Endodermal cell (in vitro differentiated cells): ENCODE results near the gene PCGF3. TPM values are rescaled to one million over a fixed set of nuclear protein-coding genes. Genes with fewer than 3 reads are reported as not detected.
"Not testable (repeated sequence)": the region's sequence is repeated elsewhere in the genome, so short reads cannot be mapped to it uniquely, and the experiment has no call there.

Experiments used
- DNase-seq: peaks from one replicate; pipeline ENCODE4 v3.0.0-alpha.2; 2017
- H3K27ac ChIP-seq: 2 replicates; pipeline ENCODE4 v1.5.1; 2013; ENCODE audit warnings: mild to moderate bottlenecking, low read depth, low read length, moderate library complexity
- H3K27me3 ChIP-seq: 2 replicates; pipeline ENCODE4 v1.6.1; 2013; ENCODE audit warnings: mild to moderate bottlenecking, low read length, moderate library complexity; ENCODE audit not compliant: insufficient read depth, control insufficient read depth, poor library complexity, severe bottlenecking
- H3K36me3 ChIP-seq: 2 replicates; pipeline ENCODE4 v1.7.0; 2013; ENCODE audit warnings: mild to moderate bottlenecking, low read length, moderate library complexity; ENCODE audit not compliant: control insufficient read depth, insufficient read depth
- H3K4me1 ChIP-seq: one replicate; pipeline ENCODE4 v1.7.0; 2013; ENCODE audit warnings: low read length; ENCODE audit not compliant: control insufficient read depth, insufficient read depth
- H3K4me3 ChIP-seq: 2 replicates; pipeline ENCODE4 v1.5.1; 2013; ENCODE audit warnings: mild to moderate bottlenecking, low read length, moderate library complexity
- H3K9ac ChIP-seq: 2 replicates; pipeline ENCODE4 v1.6.1; 2013; ENCODE audit warnings: mild to moderate bottlenecking, low read length, moderate library complexity; ENCODE audit not compliant: poor library complexity, severe bottlenecking; ENCODE audit errors: extremely low read depth
- H3K9me3 ChIP-seq: 2 replicates; pipeline ENCODE4 v1.6.1; 2013; ENCODE audit warnings: mild to moderate bottlenecking, low read length, moderate library complexity; ENCODE audit not compliant: control insufficient read depth
- H3K27ac Mint-ChIP-seq: 2 replicates; pipeline ENCODE4 v1.8.0; 2020; ENCODE audit warnings: mixed read lengths
- H3K27me3 Mint-ChIP-seq: 2 replicates; pipeline ENCODE4 v1.8.0; 2021; ENCODE audit warnings: mild to moderate bottlenecking, mixed read lengths; ENCODE audit not compliant: insufficient read depth
- H3K36me3 Mint-ChIP-seq: 2 replicates; pipeline ENCODE4 v1.8.0; 2020; ENCODE audit warnings: low read depth, mixed read lengths
- H3K4me1 Mint-ChIP-seq: 2 replicates; pipeline ENCODE4 v1.8.0; 2020; ENCODE audit warnings: mixed read lengths
- H3K4me3 Mint-ChIP-seq: 2 replicates; pipeline ENCODE4 v1.8.0; 2020; ENCODE audit warnings: mild to moderate bottlenecking, moderate library complexity, mixed read lengths
- H3K9me3 Mint-ChIP-seq: 2 replicates; pipeline ENCODE4 v1.8.0; 2020; ENCODE audit warnings: mild to moderate bottlenecking, mixed read lengths
- CTCF ChIP-seq: fragments of 200-600 bp; sonication (generic); conservative IDR thresholded peaks from 2 replicates; pipeline ENCODE4 v1.5.0; 2021; ENCODE audit warnings: antibody characterized with exemption, mild to moderate bottlenecking
- WGBS, 2 experiments: methylation state at CpG; one replicate each; pipeline versions ENCODE4 v1.1.5 to v1.1.7; 2013; ENCODE audit warnings: missing lambda C conversion rate in 2 of 2, mixed read lengths in 1 of 2; ENCODE audit not compliant: insufficient coverage in 1 of 2, insufficient read length in 1 of 2; 5-methylcytosine and 5-hydroxymethylcytosine counted together
- total RNA-seq, 2 donors: library from RNA; stranded (reverse); fragmentation: NEBNext Ultra II Directional in 1 of 2; extraction: Animal tissue kit (Norgen Biotek cat#: 25700) in 1 of 2; gene quantifications; 2 replicates in 1 of 2; 3 replicates in 1 of 2; pipeline ENCODE4 v1.2.1, GENCODE V29; 2021

The PCGF3 gene
- total RNA-seq, 2 donors from 2014 or later = 53.1 to 64.0 TPM

DNA sequence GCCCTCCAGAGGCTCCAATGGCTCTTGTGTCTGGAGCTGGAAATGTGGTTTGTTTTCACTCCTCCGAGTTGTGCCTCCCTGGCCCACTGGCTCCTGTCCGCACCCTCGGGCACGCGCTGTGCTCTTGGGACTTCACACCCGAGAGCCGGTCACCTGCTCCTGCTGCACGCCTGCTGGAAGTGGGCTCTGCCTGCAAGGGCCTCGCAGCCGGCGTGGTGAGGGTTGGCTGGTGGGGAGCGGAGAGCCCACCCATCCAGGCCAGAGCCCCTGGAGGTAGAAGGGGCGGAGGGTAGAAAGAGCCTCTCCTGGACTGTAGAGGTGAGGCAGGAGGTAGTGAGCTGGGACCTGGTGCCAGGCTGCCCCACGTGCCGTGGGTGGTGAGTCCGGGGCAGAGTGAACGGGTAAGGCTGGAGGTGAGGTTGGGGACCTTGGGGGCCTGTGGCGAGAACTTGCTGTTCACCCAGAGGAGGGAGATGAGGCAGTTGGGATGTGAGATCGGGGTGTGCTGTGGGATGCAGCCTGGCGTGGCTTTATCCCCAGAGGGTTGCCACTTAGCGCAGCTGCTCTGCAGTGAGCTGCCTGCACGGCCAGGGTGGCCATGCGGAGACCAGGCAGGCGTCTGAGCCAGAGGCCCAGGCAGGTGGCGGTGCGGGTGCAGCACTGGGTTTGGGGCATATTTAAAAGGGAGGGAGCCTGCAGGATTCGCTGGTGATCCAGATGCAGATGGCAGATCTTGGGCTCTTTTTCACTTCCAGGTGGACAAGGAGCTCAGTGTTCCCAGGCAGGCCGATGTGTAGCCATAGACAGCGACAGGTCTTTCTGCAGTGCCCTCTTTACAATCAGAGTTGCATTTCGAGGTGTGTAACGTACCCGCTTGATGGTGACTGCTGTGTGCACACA lies 48.8 kb downstream of the PCGF3 start:
- H3K4me1 ChIP-seq = no peaks in the 10 kb centered on the region
- H3K27me3 ChIP-seq = no peaks in the 10 kb centered on the region
- WGBS, 2 experiments = 91 to 94% methylated on average over 20 to 32 of the region's 32 CpGs
- H3K27ac Mint-ChIP-seq = no peak overlapping the region
- TF ChIP-seq CTCF = no peak
- no peaks in the 10 kb centered on the region for H3K27me3 Mint-ChIP-seq
- no peak overlapping the region for H3K4me3 Mint-ChIP-seq
- H3K9ac ChIP-seq = no peak overlapping the region
- H3K4me1 Mint-ChIP-seq = no peaks in the 10 kb centered on the region
- H3K36me3 Mint-ChIP-seq = peaks cover 60% of the 10 kb centered on the region
- no peak overlapping the region for H3K4me3 ChIP-seq
- peaks cover 5% of the 10 kb centered on the region for H3K9me3 Mint-ChIP-seq
- H3K27ac ChIP-seq = no peak overlapping the region
- no peak for DNase-seq
- peaks cover 6% of the 10 kb centered on the region for H3K9me3 ChIP-seq
- H3K36me3 ChIP-seq = peaks cover 45% of the 10 kb centered on the region

GRCh38 chr4:757111-757510 lies 51.5 kb downstream of the PCGF3 start:
- 96 to 97% methylated on average over 19 to 20 of the region's 20 CpGs for WGBS, 2 experiments
- H3K4me3 ChIP-seq = no peak overlapping the region
- peaks cover 9% of the 10 kb centered on the region for H3K9me3 Mint-ChIP-seq
- no peaks in the 10 kb centered on the region for H3K4me1 ChIP-seq
- no peaks in the 10 kb centered on the region for H3K27me3 ChIP-seq
- no peak overlapping the region for H3K27ac ChIP-seq
- no peaks in the 10 kb centered on the region for H3K4me1 Mint-ChIP-seq
- no peak for DNase-seq
- H3K9ac ChIP-seq = no peak overlapping the region
- no peak overlapping the region for H3K27ac Mint-ChIP-seq
- H3K4me3 Mint-ChIP-seq = no peak overlapping the region
- H3K36me3 ChIP-seq = peaks cover 56% of the 10 kb centered on the region
- H3K36me3 Mint-ChIP-seq = peaks cover 63% of the 10 kb centered on the region
- TF ChIP-seq CTCF = no peak
- H3K9me3 ChIP-seq = peaks cover 6% of the 10 kb centered on the region
- no peaks in the 10 kb centered on the region for H3K27me3 Mint-ChIP-seq

- 89 to 94% methylated on average over 11 to 17 of the region's 24 CpGs for WGBS, 2 experiments
- not testable (repeated sequence) for DNase-seq, H3K27me3 ChIP-seq, H3K9ac ChIP-seq, H3K4me1 Mint-ChIP-seq, H3K27ac Mint-ChIP-seq, H3K4me3 ChIP-seq, H3K4me3 Mint-ChIP-seq, H3K27ac ChIP-seq, H3K27me3 Mint-ChIP-seq, H3K4me1 ChIP-seq
- peaks cover 14% of the 10 kb centered on the region for H3K9me3 Mint-ChIP-seq
- peaks cover 77% of the 10 kb centered on the region for H3K36me3 Mint-ChIP-seq
- peaks cover 10% of the 10 kb centered on the region for H3K9me3 ChIP-seq
- H3K36me3 ChIP-seq = peaks cover 69% of the 10 kb centered on the region
Observed at GRCh38 chr4:759810-760209, 54.2 kb downstream of the PCGF3 start.
